Activated CD4-positive, alpha-beta memory T cell treated with anti-CD3 and anti-CD28 coated beads, Interleukin-2, amount 10 ng/mL, durations not matched to agents 7 days and 5 days (primary cell): ENCODE measurements around the gene ZMIZ2. TPM values are rescaled to one million over a fixed set of nuclear protein-coding genes. Genes with fewer than 3 reads are reported as not detected.

Experiments used
- CTCF ChIA-PET: fragments of 350-600 bp; sonication (Branson Sonifier 250); formaldehyde crosslinking; loops from one replicate; lab custom pipeline; 2021; ENCODE audit warnings: antibody characterized with exemption, inconsistent platforms; lab: Charles Lee
- POLR2A ChIA-PET: fragments of 350-600 bp; sonication (Branson Sonifier 250); formaldehyde crosslinking; loops from one replicate; lab custom pipeline; 2021; ENCODE audit warnings: antibody characterized with exemption; lab: Charles Lee
- DNase-seq: peaks from one replicate; pipeline ENCODE4 v3.0.0-alpha.2; 2020
- H3K27ac Mint-ChIP-seq: one replicate; pipeline ENCODE4 v1.8.0; 2021; ENCODE audit warnings: mild to moderate bottlenecking, mixed read lengths
- H3K27me3 Mint-ChIP-seq: one replicate; pipeline ENCODE4 v1.8.0; 2021; ENCODE audit warnings: mixed read lengths
- H3K36me3 Mint-ChIP-seq: one replicate; pipeline ENCODE4 v1.8.0; 2021; ENCODE audit warnings: low read depth, mixed read lengths
- H3K4me1 Mint-ChIP-seq: one replicate; pipeline ENCODE4 v1.8.0; 2021; ENCODE audit warnings: mixed read lengths
- H3K4me3 Mint-ChIP-seq: one replicate; pipeline ENCODE4 v1.8.0; 2021; ENCODE audit warnings: mild to moderate bottlenecking, mixed read lengths
- H3K9me3 Mint-ChIP-seq: one replicate; pipeline ENCODE4 v1.8.0; 2021; ENCODE audit warnings: mixed read lengths
- total RNA-seq, 2 experiments: library from RNA; stranded (reverse); gene quantifications; one replicate each; pipeline ENCODE4 v1.2.3, GENCODE V29; 2021

Gene ZMIZ2
- total RNA-seq, 2 experiments from 2014 or later, result 85.2 to 91.4 TPM

- Mint-ChIP-seq H3K4me1 (peaks cover 34% of the 10 kb centered on the region), H3K36me3 (peaks cover 24% of the 10 kb centered on the region), H3K4me3 (no peak overlapping the region), H3K27ac (peak overlapping the region; percentile 56), H3K9me3 (no peaks in the 10 kb centered on the region), H3K27me3 (no peaks in the 10 kb centered on the region)
- CTCF ChIA-PET, result no interaction called here
- no peak for DNase-seq
- POLR2A ChIA-PET, result interaction anchor here (0.9 kb wide), 1 partner anchor 7 kb away, joined by 3 read pairs; no protein-coding TSS in a partner anchor
Observed at GRCh38 chr7:44754802-44755697, 6.4 kb downstream of the ZMIZ2 start.

- DNase-seq, result no peak
- ChIA-PET POLR2A (interaction anchor here (0.9 to 1.6 kb wide), 2 partner anchors 8 to 39 kb away, joined by 3 to 4 read pairs; no protein-coding TSS in a partner anchor), CTCF (no interaction called here)
- no peak overlapping the region for H3K27ac Mint-ChIP-seq
- no peak overlapping the region for H3K4me3 Mint-ChIP-seq
- no peaks in the 10 kb centered on the region for H3K27me3 Mint-ChIP-seq
- H3K36me3 Mint-ChIP-seq, result peaks cover 21% of the 10 kb centered on the region
- H3K9me3 Mint-ChIP-seq, result no peaks in the 10 kb centered on the region
- peaks cover 24% of the 10 kb centered on the region for H3K4me1 Mint-ChIP-seq
Observed at GRCh38 chr7:44755698-44756627, 7.3 kb downstream of the ZMIZ2 start.

- POLR2A ChIA-PET, result interaction anchor here (1.6 kb wide), 1 partner anchor 38 kb away, joined by 4 read pairs; no protein-coding TSS in a partner anchor
- peaks cover 20% of the 10 kb centered on the region for H3K4me1 Mint-ChIP-seq
- H3K4me3 Mint-ChIP-seq, result no peak overlapping the region
Observed at GRCh38 chr7:44756904-44757303, 8.3 kb downstream of the ZMIZ2 start.

GRCh38 chr7:44757311-44757710 is 8.7 kb downstream of the ZMIZ2 start:
- H3K9me3 Mint-ChIP-seq, result no peaks in the 10 kb centered on the region
- no peak overlapping the region for H3K4me3 Mint-ChIP-seq
- peaks cover 19% of the 10 kb centered on the region for H3K4me1 Mint-ChIP-seq
- ChIA-PET POLR2A (interaction anchor here (1.6 kb wide), 1 partner anchor 38 kb away, joined by 4 read pairs; no protein-coding TSS in a partner anchor), CTCF (interaction anchor here (0.7 kb wide), 1 partner anchor 20 kb away, joined by 3 read pairs; no protein-coding TSS in a partner anchor)
- peaks cover 24% of the 10 kb centered on the region for H3K36me3 Mint-ChIP-seq
- no peaks in the 10 kb centered on the region for H3K27me3 Mint-ChIP-seq
- no peak overlapping the region for H3K27ac Mint-ChIP-seq
- no peak for DNase-seq

More at GRCh38 chr7:44756904-44757303, 8.3 kb downstream of the ZMIZ2 start:
- H3K27ac Mint-ChIP-seq, result no peak overlapping the region
- H3K36me3 Mint-ChIP-seq, result peaks cover 22% of the 10 kb centered on the region
- H3K27me3 Mint-ChIP-seq, result no peaks in the 10 kb centered on the region
- CTCF ChIA-PET, result interaction anchor here (0.7 kb wide), 1 partner anchor 21 kb away, joined by 3 read pairs; no protein-coding TSS in a partner anchor
- DNase-seq, result no peak
- H3K9me3 Mint-ChIP-seq, result no peaks in the 10 kb centered on the region

- no peak for DNase-seq
- peaks cover 14% of the 10 kb centered on the region for H3K4me1 Mint-ChIP-seq
- no peaks in the 10 kb centered on the region for H3K27me3 Mint-ChIP-seq
- CTCF ChIA-PET, result no interaction called here
- peaks cover 21% of the 10 kb centered on the region for H3K36me3 Mint-ChIP-seq
- POLR2A ChIA-PET, result interaction anchor here (1.6 kb wide), 1 partner anchor 38 kb away, joined by 4 read pairs; no protein-coding TSS in a partner anchor
- no peak overlapping the region for H3K4me3 Mint-ChIP-seq
- H3K27ac Mint-ChIP-seq, result no peak overlapping the region
- no peaks in the 10 kb centered on the region for H3K9me3 Mint-ChIP-seq
Observed at GRCh38 chr7:44757739-44758138, 9.1 kb downstream of the ZMIZ2 start.

GRCh38 chr7:44759246-44759645 is 10.6 kb downstream of the ZMIZ2 start:
- Mint-ChIP-seq H3K9me3 (no peaks in the 10 kb centered on the region), H3K4me3 (no peak overlapping the region), H3K27me3 (no peaks in the 10 kb centered on the region), H3K27ac (no peak overlapping the region), H3K36me3 (peaks cover 28% of the 10 kb centered on the region), H3K4me1 (peaks cover 9% of the 10 kb centered on the region)
- ChIA-PET POLR2A (no interaction called here), CTCF (interaction anchor here (0.7 kb wide), 1 partner anchor 123 kb away, joined by 4 read pairs; no protein-coding TSS in a partner anchor)
- no peak for DNase-seq

GRCh38 chr7:44760034-44760580 is 11.5 kb downstream of the ZMIZ2 start:
- no peak for DNase-seq
- Mint-ChIP-seq H3K4me1 (peaks cover 1% of the 10 kb centered on the region), H3K27me3 (no peaks in the 10 kb centered on the region), H3K36me3 (peaks cover 35% of the 10 kb centered on the region), H3K4me3 (no peak overlapping the region), H3K9me3 (no peaks in the 10 kb centered on the region), H3K27ac (no peak overlapping the region)
- ChIA-PET CTCF (no interaction called here), POLR2A (no interaction called here)

GRCh38 chr7:44761207-44762161 is 12.8 kb downstream of the ZMIZ2 start:
- DNase-seq, result no peak
- Mint-ChIP-seq H3K36me3 (peaks cover 44% of the 10 kb centered on the region), H3K9me3 (no peaks in the 10 kb centered on the region), H3K4me3 (no peak overlapping the region), H3K27ac (no peak overlapping the region), H3K27me3 (no peaks in the 10 kb centered on the region), H3K4me1 (no peaks in the 10 kb centered on the region)
- CTCF ChIA-PET, result no interaction called here
- POLR2A ChIA-PET, result interaction anchor here (1.1 kb wide), 1 partner anchor 11 kb away, joined by 4 read pairs; no protein-coding TSS in a partner anchor

GRCh38 chr7:44762300-44762699 is 13.7 kb downstream of the ZMIZ2 start:
- no peak for DNase-seq
- no peaks in the 10 kb centered on the region for H3K27me3 Mint-ChIP-seq
- H3K36me3 Mint-ChIP-seq, result peaks cover 48% of the 10 kb centered on the region
- POLR2A ChIA-PET, result no interaction called here
- CTCF ChIA-PET, result no interaction called here
- H3K4me1 Mint-ChIP-seq, result no peaks in the 10 kb centered on the region
- no peak overlapping the region for H3K4me3 Mint-ChIP-seq
- H3K27ac Mint-ChIP-seq, result no peak overlapping the region
- no peaks in the 10 kb centered on the region for H3K9me3 Mint-ChIP-seq

GRCh38 chr7:44762726-44763522 is 14.3 kb downstream of the ZMIZ2 start:
- Mint-ChIP-seq H3K27me3 (no peaks in the 10 kb centered on the region), H3K9me3 (no peaks in the 10 kb centered on the region), H3K36me3 (peaks cover 54% of the 10 kb centered on the region), H3K4me1 (peaks cover 3% of the 10 kb centered on the region), H3K4me3 (no peak overlapping the region), H3K27ac (no peak overlapping the region)
- ChIA-PET CTCF (no interaction called here), POLR2A (interaction anchor here (0.5 kb wide), 1 partner anchor 266 kb away, joined by 4 read pairs; no protein-coding TSS in a partner anchor)
- DNase-seq, result no peak

- Mint-ChIP-seq H3K4me3 (no peak overlapping the region), H3K9me3 (no peaks in the 10 kb centered on the region), H3K36me3 (peaks cover 57% of the 10 kb centered on the region), H3K27ac (no peak overlapping the region), H3K27me3 (no peaks in the 10 kb centered on the region), H3K4me1 (peaks cover 15% of the 10 kb centered on the region)
- ChIA-PET POLR2A (interaction anchor here (1.4 kb wide), 1 partner anchor 33 kb away, joined by 5 read pairs; the partner anchor contains the start of gene PPIA), CTCF (interaction anchor here (0.7 kb wide), 1 partner anchor 187 kb away, joined by 3 read pairs; no protein-coding TSS in a partner anchor)
- DNase-seq, result no peak
Observed at GRCh38 chr7:44764081-44764480, 15.4 kb downstream of the ZMIZ2 start.
